Activated T-cell treated with anti-CD3 and anti-CD28 coated beads, Interleukin-2, amount 50 U/mL, for 4 hours (primary cell): ENCODE measurements around the gene GPR45. TPM values are rescaled to one million over a fixed set of nuclear protein-coding genes. Genes with fewer than 3 reads are reported as not detected.
A peak's percentile ranks its signal among the peaks of the same experiment; 100 is the strongest.

ENCODE experiments used
- ATAC-seq, 2 donors: fragments of 200-7000 bp; cut with Tn5 transposase; one replicate each; pipeline ENCODE4 v1.10.0; 2021
- DNase-seq: peaks from one replicate; pipeline ENCODE4 v3.0.0-alpha.2; 2020
- H3K27me3 Mint-ChIP-seq: one replicate; pipeline ENCODE4 v1.8.0; 2021; ENCODE audit warnings: low read depth, mixed read lengths
- H3K36me3 Mint-ChIP-seq: one replicate; pipeline ENCODE4 v1.8.0; 2022; ENCODE audit warnings: mixed read lengths; ENCODE audit not compliant: insufficient read depth
- H3K4me1 Mint-ChIP-seq: one replicate; pipeline ENCODE4 v1.8.0; 2021; ENCODE audit warnings: low read depth, mixed read lengths
- H3K4me3 Mint-ChIP-seq: one replicate; pipeline ENCODE4 v1.8.0; 2021; ENCODE audit warnings: mild to moderate bottlenecking, moderate library complexity, mixed read lengths
- H3K9me3 Mint-ChIP-seq: one replicate; pipeline ENCODE4 v1.8.0; 2021; ENCODE audit warnings: mixed read lengths
- total RNA-seq, 3 donors: library from RNA; stranded (reverse); gene quantifications; one replicate each; pipeline ENCODE4 v1.2.1, GENCODE V29; 2021

Gene GPR45
- not detected for total RNA-seq

- DNase-seq (no peak), ATAC-seq (no peak)
- no peaks in the 10 kb centered on the region for H3K36me3 Mint-ChIP-seq
- H3K4me1 Mint-ChIP-seq, result no peaks in the 10 kb centered on the region
- H3K4me3 Mint-ChIP-seq, result no peak within 1 kb of the TSS
- peaks cover 2% of the 10 kb centered on the region for H3K27me3 Mint-ChIP-seq
- H3K9me3 Mint-ChIP-seq, result no peaks in the 10 kb centered on the region
Measured at GRCh38 chr2:105241443-105241842, at the start of gene GPR45. TSS of gene GPR45 (plus strand) at chr2:105241743. CDS start at chr2:105241859, 116 bp downstream.

GRCh38 chr2:105194022-105194675, 47.4 kb upstream of the GPR45 start:
- Mint-ChIP-seq H3K36me3 (no peaks in the 10 kb centered on the region), H3K27me3 (peaks cover 18% of the 10 kb centered on the region), H3K4me1 (no peaks in the 10 kb centered on the region), H3K9me3 (peaks cover 4% of the 10 kb centered on the region), H3K4me3 (no peak overlapping the region)
- no peak for DNase-seq
- ATAC-seq, result no peak

- ATAC-seq (no peak), DNase-seq (no peak)
- H3K36me3 Mint-ChIP-seq, result no peaks in the 10 kb centered on the region
- H3K27me3 Mint-ChIP-seq, result peaks cover 5% of the 10 kb centered on the region
- no peak overlapping the region for H3K4me3 Mint-ChIP-seq
- H3K9me3 Mint-ChIP-seq, result peaks cover 11% of the 10 kb centered on the region
- H3K4me1 Mint-ChIP-seq, result no peaks in the 10 kb centered on the region
Measured at GRCh38 chr2:105196651-105197050, 44.9 kb upstream of the GPR45 start.

GRCh38 chr2:105215586-105216192, 25.9 kb upstream of the GPR45 start:
- no peak for ATAC-seq
- no peaks in the 10 kb centered on the region for H3K36me3 Mint-ChIP-seq
- no peaks in the 10 kb centered on the region for H3K9me3 Mint-ChIP-seq
- no peaks in the 10 kb centered on the region for H3K4me1 Mint-ChIP-seq
- no peak overlapping the region for H3K4me3 Mint-ChIP-seq
- DNase-seq, result no peak
- H3K27me3 Mint-ChIP-seq, result peaks cover 6% of the 10 kb centered on the region

GRCh38 chr2:105220604-105221003, 20.9 kb upstream of the GPR45 start:
- Mint-ChIP-seq H3K36me3 (no peaks in the 10 kb centered on the region), H3K27me3 (peaks cover 24% of the 10 kb centered on the region)

GRCh38 chr2:105224444-105224843, 17.1 kb upstream of the GPR45 start:
- ATAC-seq, result no peak
- DNase-seq, result no peak
- Mint-ChIP-seq H3K36me3 (no peaks in the 10 kb centered on the region), H3K4me3 (no peak overlapping the region), H3K9me3 (no peaks in the 10 kb centered on the region), H3K27me3 (peaks cover 23% of the 10 kb centered on the region), H3K4me1 (no peaks in the 10 kb centered on the region)

More at GRCh38 chr2:105220604-105221003, 20.9 kb upstream of the GPR45 start:
- no peak for DNase-seq
- H3K4me1 Mint-ChIP-seq, result no peaks in the 10 kb centered on the region
- H3K9me3 Mint-ChIP-seq, result no peaks in the 10 kb centered on the region
- ATAC-seq, result no peak
- H3K4me3 Mint-ChIP-seq, result no peak overlapping the region

GRCh38 chr2:105231232-105231619, 10.3 kb upstream of the GPR45 start:
- ATAC-seq (no peak), DNase-seq (no peak)
- Mint-ChIP-seq H3K36me3 (no peaks in the 10 kb centered on the region), H3K27me3 (peaks cover 3% of the 10 kb centered on the region), H3K4me3 (no peak overlapping the region), H3K4me1 (no peaks in the 10 kb centered on the region), H3K9me3 (no peaks in the 10 kb centered on the region)

GRCh38 chr2:105235388-105236059, 6.0 kb upstream of the GPR45 start:
- peak; percentile 50 for DNase-seq
- no peak overlapping the region for H3K4me3 Mint-ChIP-seq

GRCh38 chr2:105236060-105236424, 5.5 kb upstream of the GPR45 start:
- ATAC-seq (no peak), DNase-seq (no peak)
- Mint-ChIP-seq H3K27me3 (peaks cover 2% of the 10 kb centered on the region), H3K9me3 (no peaks in the 10 kb centered on the region), H3K4me1 (no peaks in the 10 kb centered on the region), H3K36me3 (no peaks in the 10 kb centered on the region), H3K4me3 (no peak overlapping the region)

More at GRCh38 chr2:105235388-105236059, 6.0 kb upstream of the GPR45 start:
- peaks cover 2% of the 10 kb centered on the region for H3K27me3 Mint-ChIP-seq
- no peaks in the 10 kb centered on the region for H3K36me3 Mint-ChIP-seq
- H3K9me3 Mint-ChIP-seq, result no peaks in the 10 kb centered on the region
- no peaks in the 10 kb centered on the region for H3K4me1 Mint-ChIP-seq
- peak; percentile 55 to 63 for ATAC-seq

GRCh38 chr2:105237045-105237765, 4.3 kb upstream of the GPR45 start:
- no peaks in the 10 kb centered on the region for H3K9me3 Mint-ChIP-seq
- H3K36me3 Mint-ChIP-seq, result no peaks in the 10 kb centered on the region
- peaks cover 2% of the 10 kb centered on the region for H3K27me3 Mint-ChIP-seq
- no peak overlapping the region for H3K4me3 Mint-ChIP-seq
- DNase-seq (peak; percentile 14), ATAC-seq (peak; percentile 41)
- H3K4me1 Mint-ChIP-seq, result no peaks in the 10 kb centered on the region

GRCh38 chr2:105238664-105239240, 2.8 kb upstream of the GPR45 start:
- no peaks in the 10 kb centered on the region for H3K9me3 Mint-ChIP-seq

GRCh38 chr2:105239924-105240323, 1.6 kb upstream of the GPR45 start:
- no peak for ATAC-seq
- DNase-seq, result no peak
- peaks cover 2% of the 10 kb centered on the region for H3K27me3 Mint-ChIP-seq
- H3K36me3 Mint-ChIP-seq, result no peaks in the 10 kb centered on the region
- no peaks in the 10 kb centered on the region for H3K9me3 Mint-ChIP-seq
- no peaks in the 10 kb centered on the region for H3K4me1 Mint-ChIP-seq
- no peak overlapping the region for H3K4me3 Mint-ChIP-seq

More at GRCh38 chr2:105238664-105239240, 2.8 kb upstream of the GPR45 start:
- Mint-ChIP-seq H3K4me1 (no peaks in the 10 kb centered on the region), H3K36me3 (no peaks in the 10 kb centered on the region), H3K4me3 (no peak overlapping the region), H3K27me3 (peaks cover 2% of the 10 kb centered on the region)
- no peak for DNase-seq
- ATAC-seq, result no peak

- no peak overlapping the region for H3K4me3 Mint-ChIP-seq
- no peaks in the 10 kb centered on the region for H3K36me3 Mint-ChIP-seq
- no peaks in the 10 kb centered on the region for H3K9me3 Mint-ChIP-seq
- H3K4me1 Mint-ChIP-seq, result no peaks in the 10 kb centered on the region
- ATAC-seq (no peak), DNase-seq (no peak)
- no peaks in the 10 kb centered on the region for H3K27me3 Mint-ChIP-seq
Measured at GRCh38 chr2:105242286-105242993, 897 bp downstream of the GPR45 start.

GRCh38 chr2:105243961-105244360, 2.4 kb downstream of the GPR45 start:
- Mint-ChIP-seq H3K27me3 (no peaks in the 10 kb centered on the region), H3K36me3 (no peaks in the 10 kb centered on the region)

More at GRCh38 chr2:105243961-105244360, 2.4 kb downstream of the GPR45 start:
- Mint-ChIP-seq H3K9me3 (no peaks in the 10 kb centered on the region), H3K4me3 (no peak overlapping the region), H3K4me1 (no peaks in the 10 kb centered on the region)
- DNase-seq, result no peak
- ATAC-seq, result no peak
